ENCODE results near the gene NSMCE1.
"Not testable (repeated sequence)": the region's sequence is repeated elsewhere in the genome, so short reads cannot be mapped to it uniquely, and the experiment has no call there.

Gene NSMCE1

GRCh38 chr16:27269300-27270150, 953 bp upstream of the NSMCE1 start:
- DNase-seq = no peak

DNA sequence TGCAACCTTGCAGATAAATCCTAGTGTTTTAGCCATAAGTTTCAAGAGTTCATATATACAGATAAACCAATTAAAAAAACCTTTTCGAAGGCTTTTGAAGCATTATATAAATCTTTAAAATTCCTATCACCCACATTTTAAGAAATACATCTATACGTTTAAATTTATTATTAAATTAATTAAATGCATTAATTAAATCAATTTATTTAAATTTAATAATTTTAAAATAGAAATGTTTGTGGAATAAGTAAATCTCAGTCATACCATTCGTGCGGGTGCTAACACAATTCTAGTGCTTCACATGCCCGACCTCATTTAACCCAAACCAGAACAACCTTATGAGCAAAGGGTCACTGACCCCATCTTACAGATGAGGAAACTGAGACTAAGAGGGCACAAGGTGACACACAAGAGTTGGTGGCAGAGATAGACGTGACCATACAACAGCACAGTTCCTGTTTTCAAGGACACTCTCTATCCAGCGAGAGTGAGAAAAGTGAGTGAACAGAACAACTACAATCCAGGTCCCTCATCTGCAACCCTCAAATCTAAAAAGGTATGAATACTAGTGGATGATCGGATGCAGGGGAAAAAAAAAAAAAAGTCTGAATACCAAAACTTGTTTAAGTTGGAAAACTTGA, 1.4 kb downstream of the NSMCE1 start:
- DNase-seq = no peak

- DNase-seq = no peak
Measured at GRCh38 chr16:27265982-27266381, 2.6 kb downstream of the NSMCE1 start.

- no peak for DNase-seq
Measured at GRCh38 chr16:27264151-27264550, 4.4 kb downstream of the NSMCE1 start.

- not testable (repeated sequence) for DNase-seq
Measured at GRCh38 chr16:27262904-27263423, 5.6 kb downstream of the NSMCE1 start.

DNA sequence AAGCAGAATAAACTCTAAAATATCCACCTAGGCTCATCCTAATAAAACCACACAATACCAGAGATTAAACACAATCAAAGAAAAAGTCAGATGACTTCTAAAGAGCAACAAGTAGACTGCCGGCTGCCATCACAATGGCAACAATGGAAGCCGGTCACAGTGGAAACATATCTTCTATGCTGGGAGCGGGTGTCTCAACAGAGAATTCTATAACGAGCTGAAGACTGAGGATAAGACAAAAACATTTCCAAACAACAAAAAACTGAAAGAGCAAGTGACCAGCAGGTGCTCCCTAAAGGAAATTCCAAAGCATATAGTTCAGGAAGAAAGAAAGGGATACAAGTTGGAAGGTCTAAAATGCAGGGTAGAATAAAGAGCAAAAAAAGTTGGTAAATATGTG, 8.9 kb downstream of the NSMCE1 start:
- DNase-seq = no peak

DNA sequence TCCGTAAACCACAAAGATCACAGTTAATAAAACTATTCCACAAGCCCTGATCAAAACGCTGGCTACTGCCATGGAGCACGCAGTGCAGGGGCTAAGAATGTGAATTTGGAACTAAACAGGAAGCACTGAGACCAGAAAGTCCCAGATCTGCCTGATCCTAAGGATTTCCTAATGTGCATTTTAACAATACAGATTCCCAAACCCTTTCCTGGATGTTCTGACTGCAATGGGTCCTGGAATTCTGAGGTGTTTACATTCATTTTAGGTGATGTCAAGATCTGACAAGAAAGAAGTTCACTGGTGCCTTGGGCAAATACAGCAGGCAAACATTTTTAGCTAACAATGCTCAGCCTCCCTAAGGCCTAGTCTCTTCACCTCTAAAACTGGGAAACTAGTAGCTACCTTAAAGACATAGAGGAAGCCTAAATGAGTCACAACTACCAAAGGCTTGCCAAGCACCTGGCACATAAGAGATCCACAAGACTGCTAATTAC, 10.3 kb downstream of the NSMCE1 start:
- no peak for DNase-seq

- DNase-seq = no peak
Measured at GRCh38 chr16:27257271-27257670, 11.3 kb downstream of the NSMCE1 start.

DNA sequence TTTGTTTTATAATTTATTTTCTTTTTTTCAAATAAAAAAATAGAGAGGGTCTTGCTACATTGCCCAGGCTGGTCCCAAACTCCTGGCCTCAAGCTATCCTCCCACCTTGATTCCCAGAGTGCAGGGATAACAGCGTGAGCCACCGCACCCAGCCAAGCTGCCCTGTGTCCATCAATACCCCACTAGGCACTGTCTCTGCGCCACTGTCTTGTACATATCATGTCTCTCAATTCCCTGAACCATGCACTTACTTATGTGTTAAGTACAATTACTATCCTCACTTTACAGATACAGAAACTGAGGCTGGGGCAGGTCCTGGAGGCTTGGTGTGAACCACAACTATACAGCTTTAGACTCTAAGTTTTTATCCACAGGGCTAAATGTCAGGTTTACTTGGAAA, 11.7 kb downstream of the NSMCE1 start:
- DNase-seq = no peak

DNA sequence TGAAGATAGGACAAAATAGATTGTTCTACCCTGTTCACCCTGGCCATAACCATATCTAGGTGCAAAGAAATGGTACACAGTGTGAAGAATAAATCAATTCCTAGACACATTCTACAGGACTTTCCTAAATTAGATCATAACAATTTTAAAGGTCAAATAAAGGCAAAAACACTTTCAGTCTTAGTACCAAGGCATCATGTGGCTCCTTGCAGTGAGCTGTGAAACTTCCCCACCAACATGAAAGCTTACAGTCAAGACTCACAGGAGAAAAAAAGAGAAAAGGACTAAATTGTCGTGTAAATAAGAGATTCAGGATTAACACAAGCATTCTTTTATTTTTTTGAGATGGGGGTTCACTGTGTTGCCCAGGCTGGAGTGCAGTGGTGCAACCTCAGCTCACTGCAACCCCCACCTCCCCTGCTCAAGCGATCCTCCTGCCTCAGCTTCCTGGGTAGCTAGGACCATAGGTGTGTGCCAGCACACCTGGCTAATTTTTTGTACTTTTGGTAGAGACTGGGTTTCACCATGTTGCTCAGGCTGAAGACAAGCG, 14.2 kb downstream of the NSMCE1 start:
- no peak for DNase-seq

- DNase-seq = no peak
Measured at GRCh38 chr16:27253526-27253930, 15.0 kb downstream of the NSMCE1 start.

DNA sequence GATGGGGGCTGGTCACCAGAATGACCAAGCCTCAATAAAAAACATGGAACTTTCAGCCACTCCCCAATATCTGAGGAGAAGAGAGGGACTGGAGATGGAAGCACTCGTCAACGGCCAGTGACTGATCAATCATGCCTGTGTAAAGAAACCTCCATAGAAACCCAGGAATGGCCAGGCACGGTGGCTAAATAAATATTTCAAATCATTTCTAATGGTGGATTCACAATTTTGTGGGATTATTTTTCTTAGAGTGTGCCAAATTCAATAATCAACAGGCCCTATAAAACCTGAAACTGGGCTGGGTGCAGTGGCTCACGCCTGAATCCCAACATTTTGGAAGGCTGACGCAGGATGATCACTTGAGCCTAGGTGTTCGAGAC, 16.4 kb downstream of the NSMCE1 start:
- no peak for DNase-seq

DNA sequence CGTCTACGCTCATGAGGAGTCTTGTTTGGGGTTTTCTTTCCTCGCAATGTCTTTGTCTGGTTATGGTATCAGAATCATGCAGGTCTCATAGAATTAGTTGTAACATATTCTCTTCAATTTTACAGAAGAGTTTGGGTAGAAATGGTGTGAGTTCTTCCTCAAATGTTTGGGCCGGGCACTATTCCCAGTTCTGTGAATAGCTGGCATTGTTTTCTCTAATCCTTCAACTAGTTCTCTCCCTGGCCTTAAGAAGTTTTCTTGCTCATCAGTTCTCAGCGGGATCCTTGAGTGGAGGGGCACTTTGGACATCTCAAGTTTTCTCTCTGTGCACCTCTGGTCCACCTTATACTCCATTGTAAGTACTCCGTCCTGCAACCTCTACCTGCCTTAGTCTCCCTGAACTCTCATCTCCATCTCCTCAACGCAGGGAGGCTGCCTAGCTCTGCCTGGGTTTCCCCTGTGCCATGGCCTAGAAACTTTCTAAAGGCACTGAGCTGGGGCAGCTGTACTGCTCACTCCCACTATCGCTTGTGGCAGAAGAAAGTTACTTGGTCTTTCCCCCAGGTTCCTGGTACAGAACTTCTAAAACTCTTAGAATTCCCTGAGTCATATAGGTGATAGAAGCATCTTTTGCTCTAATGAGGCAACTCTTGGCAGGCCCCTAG, 16.9 kb downstream of the NSMCE1 start:
- DNase-seq = no peak

DNA sequence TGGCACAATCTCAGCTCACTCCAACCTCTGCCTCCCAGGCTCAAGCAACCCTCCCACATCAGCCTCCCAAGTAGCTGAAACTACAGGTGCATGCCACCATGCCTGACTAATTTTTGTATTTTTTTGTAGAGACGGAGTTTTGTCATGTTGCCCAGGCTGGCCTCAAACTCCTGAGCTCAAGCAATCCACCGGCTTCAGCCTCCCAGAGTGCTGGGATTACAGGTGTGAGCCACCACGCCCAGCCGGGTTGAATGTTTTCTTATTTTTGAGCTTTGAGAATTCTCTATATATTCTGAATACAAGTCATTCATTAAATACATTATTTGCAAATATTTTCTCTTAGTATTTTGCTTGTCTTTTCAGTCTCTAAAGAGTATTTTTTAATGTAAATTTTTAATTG, 19.7 kb downstream of the NSMCE1 start:
- not testable (repeated sequence) for DNase-seq

GRCh38 chr16:27248036-27248435, 20.5 kb downstream of the NSMCE1 start:
- DNase-seq = no peak

DNA sequence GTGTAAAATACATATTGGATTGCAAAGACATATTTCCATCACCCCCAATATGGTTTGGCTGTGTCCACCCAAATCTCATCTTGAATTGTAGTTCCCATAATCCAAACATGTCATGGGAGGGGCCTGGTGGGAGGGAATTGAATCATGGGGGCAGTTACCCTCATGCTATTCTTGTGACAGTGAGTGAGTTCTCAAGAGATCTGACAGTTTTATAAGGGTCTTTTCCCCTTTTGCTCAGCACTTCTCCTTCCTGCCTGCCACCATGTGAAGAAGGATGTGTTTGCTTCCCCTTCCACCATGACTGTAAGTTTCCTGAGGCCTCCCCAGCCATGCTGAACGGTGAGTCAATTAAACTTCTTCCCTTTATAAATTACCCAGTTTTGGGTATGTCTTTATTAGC, 21.5 kb downstream of the NSMCE1 start:
- not testable (repeated sequence) for DNase-seq

DNA sequence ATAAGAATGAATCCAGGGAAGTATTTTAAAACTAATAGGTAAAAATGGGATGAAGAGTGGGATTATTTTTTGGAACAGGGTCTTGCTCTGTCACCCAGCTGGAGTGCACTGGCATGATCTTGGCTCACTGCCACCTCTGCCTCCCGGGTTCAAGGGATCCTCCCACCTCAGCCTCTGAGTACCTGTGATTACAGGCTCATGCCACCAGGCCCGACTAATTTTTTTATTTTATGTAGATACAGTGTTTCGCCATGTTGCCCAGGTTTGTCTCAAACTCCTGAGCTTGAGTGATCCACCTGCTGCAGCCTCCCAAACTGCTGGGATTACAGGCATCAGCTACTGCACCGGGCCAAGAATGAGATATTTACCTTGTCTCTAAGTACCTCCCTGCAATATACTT, 22.1 kb downstream of the NSMCE1 start:
- DNase-seq = no peak

DNA sequence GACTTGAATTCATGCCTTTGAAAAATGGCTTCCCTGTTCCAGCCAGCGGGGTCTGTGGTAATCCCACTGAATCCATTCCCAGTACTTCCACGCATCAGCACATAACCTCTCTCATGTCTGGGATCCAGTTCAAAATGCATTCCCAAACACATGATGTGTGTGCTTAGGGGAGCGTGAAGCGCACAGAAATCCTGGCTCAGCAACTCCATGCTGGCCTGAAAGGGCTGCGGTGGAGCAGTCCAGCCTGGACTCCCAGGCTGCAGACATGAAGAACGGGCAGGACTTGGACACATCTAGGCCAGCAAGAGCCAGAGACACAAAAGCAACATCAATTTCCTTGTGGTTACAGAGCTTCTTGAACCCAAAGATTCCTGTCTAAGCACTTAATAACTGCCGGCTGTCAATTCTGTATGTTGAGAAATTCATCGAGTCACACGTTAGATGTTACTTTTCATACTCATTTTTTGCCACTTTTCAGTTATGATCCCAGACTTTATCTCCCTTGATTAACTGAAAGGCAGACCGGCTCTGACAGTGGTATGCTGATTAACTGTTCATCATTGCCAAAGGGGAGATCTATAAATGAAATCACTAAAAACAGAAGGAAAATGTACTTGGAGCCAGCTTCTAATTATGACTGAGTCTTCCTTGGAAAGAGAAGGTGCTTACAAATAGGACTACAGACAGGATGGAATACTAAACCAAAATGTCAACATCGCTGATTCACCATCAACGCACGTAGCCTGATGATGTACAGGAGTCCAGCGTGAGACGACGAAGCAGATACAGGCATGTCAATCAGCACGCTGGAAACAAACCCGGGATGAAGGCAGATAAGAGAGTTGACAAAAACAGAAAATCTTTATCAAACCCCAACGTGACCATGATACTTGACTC, 23.0 kb downstream of the NSMCE1 start:
- no peak for DNase-seq

DNA sequence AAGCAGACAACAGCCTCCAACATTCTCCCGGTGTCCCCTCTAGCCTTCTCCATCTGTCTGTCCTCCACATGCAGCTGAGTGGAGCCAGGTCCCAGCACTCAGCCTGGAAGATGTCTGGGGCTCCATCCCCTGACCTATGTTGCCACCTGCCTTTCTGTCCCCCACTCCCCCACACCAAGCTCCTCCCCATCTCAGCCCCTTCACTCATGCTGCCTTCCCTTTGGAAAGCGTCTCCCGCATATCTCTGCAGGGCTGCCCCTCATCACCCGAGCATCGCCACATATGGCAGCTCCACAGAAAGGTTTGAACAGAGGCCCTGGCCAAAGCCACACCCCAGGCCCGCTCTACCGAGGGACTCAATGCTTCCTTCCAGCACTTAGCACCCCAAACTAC, 24.2 kb downstream of the NSMCE1 start:
- no peak for DNase-seq

DNA sequence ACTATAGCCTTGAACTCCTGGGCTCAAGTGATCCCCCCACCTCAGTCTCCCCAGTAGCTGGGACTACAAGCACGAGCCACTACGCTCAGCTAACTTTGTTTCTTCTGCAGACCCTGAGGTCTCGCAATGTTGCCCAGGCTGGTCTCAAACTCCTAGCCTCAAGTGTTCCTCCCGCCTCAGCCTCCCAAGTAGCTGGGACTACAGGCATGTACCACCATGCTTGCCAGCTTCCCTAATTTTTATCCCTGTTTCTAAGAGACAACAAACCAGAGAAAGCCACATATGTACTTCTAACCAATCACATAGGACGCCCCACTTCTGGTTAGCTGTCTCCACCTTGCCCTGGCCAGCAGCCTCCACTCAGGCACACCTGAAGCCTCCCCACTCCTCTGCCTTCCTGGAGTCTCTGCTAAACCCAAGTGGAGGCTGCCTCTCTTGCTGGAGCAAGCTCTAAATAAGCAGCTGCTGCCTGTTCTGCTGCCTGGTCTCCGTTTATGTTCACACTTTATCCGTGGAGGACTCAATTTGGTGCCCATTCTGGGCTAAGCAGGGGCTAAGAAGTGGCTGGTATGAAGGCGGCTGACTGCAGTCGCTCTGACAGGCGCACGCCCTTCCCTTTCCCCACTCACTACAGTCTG, 24.7 kb downstream of the NSMCE1 start:
- DNase-seq = no peak

- DNase-seq = peak in 1 of 2 experiments; percentile 2
Measured at GRCh38 chr16:27242868-27243590, 25.5 kb downstream of the NSMCE1 start.
